Progenitor cell of endocrine pancreas (in vitro differentiated cells): Measurements from ENCODE around the gene RAB31. TPM values are rescaled to one million over a fixed set of nuclear protein-coding genes. Genes with fewer than 3 reads are reported as not detected.
"Not testable (repeated sequence)": the region's sequence is repeated elsewhere in the genome, so short reads cannot be mapped to it uniquely, and the experiment has no call there.

Source experiments
- DNase-seq: peaks from one replicate; pipeline ENCODE4 v3.0.0; 2021; ENCODE audit warnings: low spot score; ENCODE audit not compliant: unreplicated experiment
- H3K27ac Mint-ChIP-seq: 2 replicates; pipeline ENCODE4 v1.8.0; 2021; ENCODE audit warnings: mild to moderate bottlenecking, moderate library complexity, mixed read lengths
- H3K27me3 Mint-ChIP-seq: 2 replicates; pipeline ENCODE4 v1.8.0; 2021; ENCODE audit warnings: mixed read lengths
- H3K36me3 Mint-ChIP-seq: 2 replicates; pipeline ENCODE4 v1.8.0; 2022; ENCODE audit warnings: mixed read lengths; ENCODE audit not compliant: insufficient read depth
- H3K4me1 Mint-ChIP-seq: 2 replicates; pipeline ENCODE4 v1.8.0; 2021; ENCODE audit warnings: low read depth, mixed read lengths
- H3K4me3 Mint-ChIP-seq: 2 replicates; pipeline ENCODE4 v1.8.0; 2021; ENCODE audit warnings: low read depth, mild to moderate bottlenecking, moderate library complexity, mixed read lengths
- H3K9me3 Mint-ChIP-seq: 2 replicates; pipeline ENCODE4 v1.8.0; 2021; ENCODE audit warnings: low read depth, mixed read lengths
- total RNA-seq: library from RNA; stranded (reverse); gene quantifications from 2 replicates; pipeline ENCODE4 v1.2.1, GENCODE V29; 2021
- TF ChIP-seq, protein P1 (sequence below): fragments of 200-600 bp; sonication (generic); IDR thresholded peaks from one replicate; pipeline ENCODE4 v1.5.0; 2021; ENCODE audit warnings: antibody characterized with exemption, mild to moderate bottlenecking; ENCODE audit not compliant: unreplicated experiment

RAB31 gene
- total RNA-seq, 1 donor from 2014 or later = 2.9 TPM

DNA sequence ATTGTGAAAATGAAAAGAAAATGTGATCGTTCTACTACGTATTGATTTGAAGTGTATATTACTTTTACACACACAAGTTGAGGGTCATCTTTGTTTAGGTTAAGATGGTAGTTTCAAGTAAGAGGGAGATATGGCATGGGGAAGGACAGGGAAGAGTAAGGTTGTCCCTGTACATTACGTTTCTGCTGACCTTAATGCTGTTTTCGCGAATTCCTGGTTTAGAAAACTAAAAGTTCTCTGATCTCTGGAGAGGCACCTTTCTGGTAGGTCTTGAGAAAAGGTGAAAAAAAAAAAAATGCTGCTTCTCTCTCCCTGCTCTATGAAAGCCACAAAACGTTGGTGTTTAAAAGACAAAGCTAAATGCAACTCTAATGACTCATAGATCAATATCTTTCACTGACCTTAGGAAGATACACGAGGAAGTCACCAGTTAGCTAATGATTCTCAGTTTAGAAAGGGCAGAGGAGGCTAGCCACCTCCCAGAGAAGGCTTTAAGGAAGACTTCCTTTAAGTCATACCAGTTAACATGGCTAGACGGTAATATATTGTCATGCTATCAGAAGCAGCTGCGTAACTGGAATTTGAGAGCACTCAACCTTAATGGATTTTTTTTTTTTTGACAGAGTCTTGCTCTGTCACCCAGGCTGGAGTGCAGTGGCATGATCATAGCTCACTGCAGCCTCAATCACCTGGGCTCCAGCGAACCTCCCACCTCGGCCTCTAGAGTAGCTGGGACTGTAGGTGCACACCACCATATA, 190.9 kb downstream of the RAB31 start:
- DNase-seq = no peak
- TF ChIP-seq, protein P1, sequence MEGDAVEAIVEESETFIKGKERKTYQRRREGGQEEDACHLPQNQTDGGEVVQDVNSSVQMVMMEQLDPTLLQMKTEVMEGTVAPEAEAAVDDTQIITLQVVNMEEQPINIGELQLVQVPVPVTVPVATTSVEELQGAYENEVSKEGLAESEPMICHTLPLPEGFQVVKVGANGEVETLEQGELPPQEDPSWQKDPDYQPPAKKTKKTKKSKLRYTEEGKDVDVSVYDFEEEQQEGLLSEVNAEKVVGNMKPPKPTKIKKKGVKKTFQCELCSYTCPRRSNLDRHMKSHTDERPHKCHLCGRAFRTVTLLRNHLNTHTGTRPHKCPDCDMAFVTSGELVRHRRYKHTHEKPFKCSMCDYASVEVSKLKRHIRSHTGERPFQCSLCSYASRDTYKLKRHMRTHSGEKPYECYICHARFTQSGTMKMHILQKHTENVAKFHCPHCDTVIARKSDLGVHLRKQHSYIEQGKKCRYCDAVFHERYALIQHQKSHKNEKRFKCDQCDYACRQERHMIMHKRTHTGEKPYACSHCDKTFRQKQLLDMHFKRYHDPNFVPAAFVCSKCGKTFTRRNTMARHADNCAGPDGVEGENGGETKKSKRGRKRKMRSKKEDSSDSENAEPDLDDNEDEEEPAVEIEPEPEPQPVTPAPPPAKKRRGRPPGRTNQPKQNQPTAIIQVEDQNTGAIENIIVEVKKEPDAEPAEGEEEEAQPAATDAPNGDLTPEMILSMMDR = no peak
- no peaks in the 10 kb centered on the region for H3K9me3 Mint-ChIP-seq
- H3K36me3 Mint-ChIP-seq = no peaks in the 10 kb centered on the region
- H3K4me1 Mint-ChIP-seq = peaks cover 16% of the 10 kb centered on the region
- H3K4me3 Mint-ChIP-seq = no peak overlapping the region
- peaks cover 4% of the 10 kb centered on the region for H3K27me3 Mint-ChIP-seq
- no peak overlapping the region for H3K27ac Mint-ChIP-seq

GRCh38 chr18:9899550-9899930, 191.4 kb downstream of the RAB31 start:
- not testable (repeated sequence) for H3K4me3 Mint-ChIP-seq, DNase-seq, H3K27ac Mint-ChIP-seq, H3K27me3 Mint-ChIP-seq, H3K36me3 Mint-ChIP-seq, H3K9me3 Mint-ChIP-seq
- peaks cover 16% of the 10 kb centered on the region for H3K4me1 Mint-ChIP-seq

GRCh38 chr18:9900699-9901098, 192.6 kb downstream of the RAB31 start:
- no peaks in the 10 kb centered on the region for H3K9me3 Mint-ChIP-seq
- H3K36me3 Mint-ChIP-seq = no peaks in the 10 kb centered on the region
- no peak overlapping the region for H3K27ac Mint-ChIP-seq
- TF ChIP-seq, protein P1 = no peak
- H3K4me3 Mint-ChIP-seq = no peak overlapping the region
- H3K27me3 Mint-ChIP-seq = peaks cover 4% of the 10 kb centered on the region
- no peak for DNase-seq
- H3K4me1 Mint-ChIP-seq = peaks cover 16% of the 10 kb centered on the region

DNA sequence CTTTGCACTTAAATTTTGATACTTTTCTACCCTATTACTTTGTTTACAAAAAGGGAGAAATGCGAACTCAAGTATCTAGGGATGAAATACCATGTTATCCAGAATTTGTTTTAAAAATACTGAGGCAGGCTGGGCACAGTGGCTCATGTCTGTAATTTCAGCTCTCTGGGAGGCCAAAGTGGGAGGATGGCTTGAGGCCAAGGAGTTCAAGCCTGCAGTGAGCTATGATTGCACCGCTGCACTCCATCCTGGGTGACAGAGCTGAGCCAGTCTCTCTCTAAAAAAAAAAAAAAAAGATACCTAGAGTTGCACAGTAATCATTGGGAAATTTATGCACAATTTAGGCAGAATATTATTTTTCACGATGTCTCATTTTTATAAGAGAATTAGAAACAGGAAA, 193.3 kb downstream of the RAB31 start:
- DNase-seq = no peak
- H3K36me3 Mint-ChIP-seq = no peaks in the 10 kb centered on the region
- H3K27me3 Mint-ChIP-seq = peaks cover 4% of the 10 kb centered on the region
- no peak overlapping the region for H3K27ac Mint-ChIP-seq
- no peak overlapping the region for H3K4me3 Mint-ChIP-seq
- H3K4me1 Mint-ChIP-seq = peaks cover 16% of the 10 kb centered on the region
- no peaks in the 10 kb centered on the region for H3K9me3 Mint-ChIP-seq
- TF ChIP-seq, protein P1 = no peak

- H3K27me3 Mint-ChIP-seq, H3K9me3 Mint-ChIP-seq, DNase-seq, H3K4me3 Mint-ChIP-seq, H3K27ac Mint-ChIP-seq, H3K36me3 Mint-ChIP-seq: not testable (repeated sequence)
- H3K4me1 Mint-ChIP-seq = peaks cover 16% of the 10 kb centered on the region
These were observed 194.2 kb downstream of the RAB31 start for GRCh38 chr18:9902264-9902663.

DNA sequence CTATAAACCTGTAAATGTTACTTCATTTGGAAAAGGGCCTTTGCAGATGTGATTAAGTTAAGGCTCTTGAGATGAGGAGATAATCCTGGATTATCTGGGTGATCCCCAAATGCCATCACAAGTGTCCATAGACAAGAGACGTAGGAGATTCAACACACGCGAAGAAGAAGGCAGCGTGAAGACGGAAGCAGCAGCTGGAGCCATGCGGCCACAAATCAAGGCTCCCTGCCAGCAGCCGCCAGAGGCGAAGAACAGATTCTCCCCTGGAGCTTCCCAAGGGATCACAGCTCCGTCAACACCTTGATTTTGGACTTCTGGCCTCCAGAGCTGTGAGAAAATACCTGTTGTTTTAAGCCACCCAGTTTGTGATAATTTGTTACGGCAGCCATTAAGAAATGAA, 194.7 kb downstream of the RAB31 start:
- Mint-ChIP-seq H3K9me3 (no peaks in the 10 kb centered on the region), H3K4me3 (no peak overlapping the region), H3K36me3 (no peaks in the 10 kb centered on the region), H3K27me3 (peaks cover 4% of the 10 kb centered on the region), H3K4me1 (peaks cover 16% of the 10 kb centered on the region), H3K27ac (no peak overlapping the region)
- no peak for DNase-seq
- TF ChIP-seq, protein P1 = no peak
